Right lobe of liver (tissue), 6 donors: ENCODE measurements around the gene DYTN. TPM values are rescaled to one million over a fixed set of nuclear protein-coding genes. Genes with fewer than 3 reads are reported as not detected.

Experiments used
- ATAC-seq, 4 donors: fragments of 200-7000 bp; cut with Tn5 transposase; one replicate each; pipeline ENCODE4 v1.9.1; 2020; ENCODE audit warnings: mild to moderate bottlenecking in 4 of 4, moderate library complexity in 4 of 4
- DNase-seq, 3 donors: peaks; one replicate each; pipeline ENCODE4 v3.0.0-alpha.2; 2020
- H3K27ac ChIP-seq, 3 donors: fragments of 200-600 bp; one replicate each; pipeline ENCODE4 v1.8.0; 2022
- H3K27me3 ChIP-seq, 2 donors: fragments of 200-600 bp; one replicate each; pipeline ENCODE4 v1.8.0; 2022
- H3K36me3 ChIP-seq, 4 donors: fragments of 200-600 bp; sonication (generic) in 1 of 4; one replicate each; pipeline versions ENCODE4 v1.5.1 to v1.8.0; 2017 to 2022; ENCODE audit warnings: control low read depth in 1 of 4
- H3K4me1 ChIP-seq, 4 donors: fragments of 200-600 bp; sonication (generic) in 1 of 4; one replicate each; pipeline versions ENCODE4 v1.5.1 to v1.8.0; 2017 to 2022; ENCODE audit warnings: control low read depth in 1 of 4
- H3K4me3 ChIP-seq, 3 donors: fragments of 200-600 bp; one replicate each; pipeline ENCODE4 v1.8.0; 2022
- H3K9me3 ChIP-seq, 4 donors: fragments of 200-600 bp; sonication (generic) in 1 of 4; one replicate each; pipeline versions ENCODE4 v1.5.1 to v1.8.0; 2017 to 2022; ENCODE audit warnings: control low read depth in 1 of 4
- POLR2A ChIP-seq: fragments of 450-650 bp; IDR thresholded peaks from one replicate; pipeline ENCODE4 v1.6.1; 2017; ENCODE audit warnings: antibody characterized with exemption, mild to moderate bottlenecking
- WGBS: methylation state at CpG from one replicate; pipeline ENCODE4 v1.1.6; 2018; ENCODE audit warnings: low coverage, low lambda C conversion rate; ENCODE audit not compliant: insufficient coverage; ENCODE audit errors: missing lambda C conversion rate; 5-methylcytosine and 5-hydroxymethylcytosine counted together
- intact Hi-C, 2 donors: fragments of 100-400 bp; cut with DNase I; formaldehyde crosslinking; loops; one replicate each; pipeline versions ENCODE4 v1.11.2 to v1.14.1; 2022
- total RNA-seq, 6 experiments: library from RNA; depleted of rRNA in 2 of 6; stranded (reverse); fragments of >200 nt in 2 of 6; fragmentation: NEBNext Ultra II Directional in 3 of 6; extraction: Animal tissue kit (Norgen Biotek cat#: 25700) in 3 of 6; gene quantifications; one replicate each; pipeline versions ENCODE4 v1.1.0 to v1.2.4, GENCODE V29; 2016 to 2023
- TF ChIP-seq, protein P1 (sequence below), 4 donors: fragments of 200-600 bp in 3 of 4; fragments of 450-650 bp in 1 of 4; IDR thresholded peaks; one replicate each; pipeline versions ENCODE4 v1.5.1 to v1.8.0; 2016 to 2022; ENCODE audit warnings: antibody characterized with exemption in 4 of 4, mild to moderate bottlenecking in 2 of 4
- donor health status: DM: no; HTN: yes; CAD: no.
- donor health status: DM: no; HTN: no; CAD: no.
- donor health status: DM: no; HTN: no; CAD: no.
- donor health status: DM: no; HTN: yes; CAD: no.
- donor health status: DM: no; HTN: yes; CAD: no.

The DYTN gene
- total RNA-seq, 6 experiments from 2014 or later: not detected

DNA sequence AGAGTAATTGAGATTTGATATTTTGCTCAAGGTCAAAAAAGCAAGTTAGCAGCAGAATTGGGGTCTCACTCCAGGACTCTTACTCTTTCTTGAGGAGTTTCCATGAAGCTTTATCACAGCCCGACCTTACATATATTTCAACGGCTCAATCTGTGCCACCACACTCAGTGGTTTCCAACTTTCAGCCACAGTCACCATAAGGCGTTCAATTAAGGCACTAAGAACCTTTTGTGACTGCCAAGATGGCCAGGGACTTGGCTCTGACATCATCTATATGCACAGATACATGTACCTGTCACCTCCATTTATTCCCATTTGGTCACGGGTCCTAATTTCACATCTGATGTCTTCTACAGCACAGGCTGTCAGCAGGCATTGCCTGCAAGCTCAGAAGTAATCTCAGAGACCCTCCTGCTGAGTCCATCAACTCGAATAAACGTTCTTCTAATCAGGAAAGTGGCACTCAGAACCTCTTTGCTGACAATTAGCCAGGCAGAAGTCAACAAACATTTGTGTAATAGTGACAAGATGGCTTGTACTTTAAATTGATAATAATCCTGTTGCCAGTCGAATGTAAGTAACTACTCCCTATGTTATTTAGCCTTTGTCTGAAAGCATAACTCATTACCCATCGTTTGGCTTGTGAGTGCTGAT, 16.1 kb downstream of the DYTN start:
- WGBS: 42% methylated on average over 8 of the region's 8 CpGs

DNA sequence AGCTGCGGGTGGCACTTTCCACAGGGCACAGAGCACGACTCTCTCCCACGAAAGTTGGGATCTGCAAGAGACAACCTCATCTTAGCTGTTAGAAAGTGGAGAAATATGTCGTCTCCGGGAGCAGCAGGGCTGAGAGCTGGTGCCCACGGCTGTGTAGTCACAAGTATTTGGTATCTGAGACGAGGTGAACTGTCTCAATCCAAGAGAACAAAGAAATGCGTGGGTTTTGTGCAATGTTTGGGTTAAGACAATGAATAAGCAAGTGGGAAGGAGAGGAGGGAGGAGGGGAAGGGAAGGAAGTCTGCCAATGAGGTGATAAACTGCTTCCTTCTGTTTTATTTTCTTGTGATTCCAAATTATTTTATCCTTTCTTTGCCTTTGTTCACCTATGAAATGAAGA, 18.0 kb downstream of the DYTN start:
- no peak for DNase-seq
- H3K9me3 ChIP-seq: no peaks in the 10 kb centered on the region
- intact Hi-C loops: no loop called here
- WGBS: 24% methylated on average over 8 of the region's 8 CpGs
- no peaks in the 10 kb centered on the region for H3K4me1 ChIP-seq
- no peak overlapping the region for H3K27ac ChIP-seq
- no peak for TF ChIP-seq POLR2A
- TF ChIP-seq, protein P1, sequence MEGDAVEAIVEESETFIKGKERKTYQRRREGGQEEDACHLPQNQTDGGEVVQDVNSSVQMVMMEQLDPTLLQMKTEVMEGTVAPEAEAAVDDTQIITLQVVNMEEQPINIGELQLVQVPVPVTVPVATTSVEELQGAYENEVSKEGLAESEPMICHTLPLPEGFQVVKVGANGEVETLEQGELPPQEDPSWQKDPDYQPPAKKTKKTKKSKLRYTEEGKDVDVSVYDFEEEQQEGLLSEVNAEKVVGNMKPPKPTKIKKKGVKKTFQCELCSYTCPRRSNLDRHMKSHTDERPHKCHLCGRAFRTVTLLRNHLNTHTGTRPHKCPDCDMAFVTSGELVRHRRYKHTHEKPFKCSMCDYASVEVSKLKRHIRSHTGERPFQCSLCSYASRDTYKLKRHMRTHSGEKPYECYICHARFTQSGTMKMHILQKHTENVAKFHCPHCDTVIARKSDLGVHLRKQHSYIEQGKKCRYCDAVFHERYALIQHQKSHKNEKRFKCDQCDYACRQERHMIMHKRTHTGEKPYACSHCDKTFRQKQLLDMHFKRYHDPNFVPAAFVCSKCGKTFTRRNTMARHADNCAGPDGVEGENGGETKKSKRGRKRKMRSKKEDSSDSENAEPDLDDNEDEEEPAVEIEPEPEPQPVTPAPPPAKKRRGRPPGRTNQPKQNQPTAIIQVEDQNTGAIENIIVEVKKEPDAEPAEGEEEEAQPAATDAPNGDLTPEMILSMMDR (IDR thresholded peaks at IDR 0.05): no peak
- H3K27me3 ChIP-seq: no peaks in the 10 kb centered on the region
- no peak for ATAC-seq
- no peak overlapping the region for H3K4me3 ChIP-seq
- no peaks in the 10 kb centered on the region for H3K36me3 ChIP-seq

More for the DNA sequence above, 16.1 kb downstream of the DYTN start:
- Histone ChIP-seq H3K27me3 (no peaks in the 10 kb centered on the region), H3K36me3 (no peaks in the 10 kb centered on the region), H3K9me3 (no peaks in the 10 kb centered on the region), H3K4me3 (no peak overlapping the region), H3K27ac (no peak overlapping the region), H3K4me1 (no peaks in the 10 kb centered on the region)
- TF ChIP-seq POLR2A: no peak
- TF ChIP-seq, protein P1 (IDR thresholded peaks at IDR 0.05): no peak
- DNase-seq (no peak), ATAC-seq (no peak)
- intact Hi-C loops: no loop called here

DNA sequence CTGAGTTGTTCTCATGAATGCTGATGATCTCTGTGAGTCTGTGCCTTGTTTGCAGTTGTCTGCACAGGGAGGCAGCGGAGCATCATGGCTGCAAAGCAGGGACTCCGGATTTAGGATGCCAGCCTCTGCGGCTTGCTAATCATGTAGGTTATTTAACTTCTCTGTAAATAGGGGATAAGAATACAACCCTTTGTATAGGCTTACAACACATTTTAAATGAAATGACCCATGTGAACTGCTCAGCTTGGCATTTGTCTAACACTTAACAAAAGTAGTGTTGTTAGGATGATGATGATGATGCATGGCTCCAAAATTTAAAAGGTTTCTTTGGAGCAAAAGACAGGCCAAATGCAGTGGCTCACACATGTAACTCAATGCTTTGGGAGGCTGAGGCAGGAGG, 19.4 kb downstream of the DYTN start:
- ATAC-seq (no peak), DNase-seq (no peak)
- TF ChIP-seq, protein P1 (IDR thresholded peaks at IDR 0.05): no peak
- no peak for TF ChIP-seq POLR2A
- intact Hi-C loops: no loop called here
- Histone ChIP-seq H3K27me3 (no peaks in the 10 kb centered on the region), H3K27ac (no peak overlapping the region), H3K36me3 (no peaks in the 10 kb centered on the region), H3K9me3 (no peaks in the 10 kb centered on the region), H3K4me3 (no peak overlapping the region), H3K4me1 (no peaks in the 10 kb centered on the region)
- 67% methylated on average over 3 of the region's 3 CpGs for WGBS

DNA sequence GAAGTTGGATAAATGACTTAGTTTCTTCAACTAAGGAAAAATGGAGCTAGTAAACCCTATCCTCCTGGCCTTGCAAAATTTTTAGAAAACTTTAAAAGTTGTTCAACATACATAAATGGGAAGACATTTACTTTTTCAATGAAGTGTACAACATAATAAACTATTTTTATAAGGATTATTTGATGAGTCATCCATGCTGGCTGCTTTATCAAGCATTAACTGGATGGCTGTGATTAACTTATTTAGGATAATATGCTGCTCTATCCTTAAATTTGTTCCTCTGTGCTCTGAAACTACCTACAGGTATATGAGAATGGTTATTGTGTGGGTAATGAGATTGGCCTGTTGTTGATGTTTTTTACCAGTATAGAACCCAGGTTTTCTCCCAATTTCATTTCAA, 21.3 kb downstream of the DYTN start:
- Histone ChIP-seq H3K9me3 (no peaks in the 10 kb centered on the region), H3K4me3 (no peak overlapping the region), H3K27ac (no peak overlapping the region), H3K4me1 (no peaks in the 10 kb centered on the region), H3K27me3 (no peaks in the 10 kb centered on the region), H3K36me3 (no peaks in the 10 kb centered on the region)
- intact Hi-C loops: no loop called here
- ATAC-seq: no peak
- TF ChIP-seq, protein P1 (IDR thresholded peaks at IDR 0.05): no peak
- TF ChIP-seq POLR2A: no peak
- DNase-seq: no peak
